ENCODE data around the gene FERMT3. TPM values are rescaled to one million over a fixed set of nuclear protein-coding genes. Genes with fewer than 3 reads are reported as not detected.
A peak's percentile ranks its signal among the peaks of the same experiment; 100 is the strongest.

Gene FERMT3
- polyA plus RNA-seq, 3 donors, result 289 to 421 (median 310) TPM

- Histone ChIP-seq H3K79me2 (ENCODE audit: insufficient read depth, low read length) (peaks cover 72% of the 10 kb centered on the region), H4K20me1 (ENCODE audit: insufficient read depth, low read length) (peaks cover 73% of the 10 kb centered on the region), H3K9me3 (replicated peaks in 1 of 2; ENCODE audit: control insufficient read depth in 1 of 2, insufficient read depth in 1 of 2, low read length in 2 of 2) (no peaks in the 10 kb centered on the region), H2AFZ (ENCODE audit: insufficient read depth, low read depth, low read length, poor library complexity, severe bottlenecking) (no peak overlapping the region), H3K4me1 (ENCODE audit: control insufficient read depth in 1 of 2, insufficient read depth in 2 of 2, low read length in 2 of 2) (peaks cover 39 to 48% of the 10 kb centered on the region in 2 donors), H3K4me2 (replicated peaks; ENCODE audit: extremely low read depth, low read length, poor library complexity, severe bottlenecking) (no peak overlapping the region), H3K9ac (ENCODE audit: insufficient read depth, low read length, poor library complexity, severe bottlenecking) (no peak overlapping the region), H3K4me3 (replicated peaks in 1 of 3; ENCODE audit: low read depth in 2 of 3, low read length in 3 of 3) (peak overlapping the region in 1 of 3 experiments; percentile 98), H3K36me3 (replicated peaks in 1 of 2; ENCODE audit: control insufficient read depth in 1 of 2, insufficient read depth in 2 of 2, low read length in 2 of 2) (peaks cover 53 to 57% of the 10 kb centered on the region in 2 donors), H3K27me3 (ENCODE audit: control insufficient read depth in 2 of 2, insufficient read depth in 2 of 2, low read length in 2 of 2) (no peaks in the 10 kb centered on the region), H3K27ac (ENCODE audit: low read depth in 1 of 2, low read length in 2 of 2) (peak overlapping the region; percentile 98 to 99)
- Mint-ChIP-seq H3K9me3 (peaks cover 0 to 1% (median 0%) of the 10 kb centered on the region in 7 donors), H3K36me3 (peaks cover 51 to 59% of the 10 kb centered on the region in 2 donors), H3K27ac (peak overlapping the region; percentile 13 to 99 (median 98)), H3K4me1 (peaks cover 43% of the 10 kb centered on the region), H3K4me3 (peak overlapping the region in 1 of 2 donors; percentile 98), H3K27me3 (ENCODE audit: low read depth in 3 of 3) (peaks cover 0 to 2% (median 0%) of the 10 kb centered on the region in 3 donors)
- intact Hi-C loops (cut with micrococcal nuclease), result loop anchor here (5.0 kb wide), 1 partner anchor 33 kb away; the partner anchor contains the start of gene FKBP2 (in 2 of the 2)
- no peak for DNase-seq
- WGBS (ENCODE audit: insufficient coverage), result 82% methylated on average over 5 of the region's 8 CpGs
- no peak for TF ChIP-seq CTCF (IDR thresholded peaks at IDR 0.05)
These were observed 3.0 kb downstream of the FERMT3 start for GRCh38 chr11:64209563-64209843.

GRCh38 chr11:64210301-64211020 is 3.9 kb downstream of the FERMT3 start:
- Histone ChIP-seq H3K27me3 (ENCODE audit: control insufficient read depth in 2 of 2, insufficient read depth in 2 of 2, low read length in 2 of 2) (no peaks in the 10 kb centered on the region), H4K20me1 (ENCODE audit: insufficient read depth, low read length) (peaks cover 83% of the 10 kb centered on the region), H3K4me1 (ENCODE audit: control insufficient read depth in 1 of 2, insufficient read depth in 2 of 2, low read length in 2 of 2) (peaks cover 29 to 38% of the 10 kb centered on the region in 2 donors), H3K27ac (ENCODE audit: low read depth in 1 of 2, low read length in 2 of 2) (peak overlapping the region in 1 of 2 donors; percentile 98), H3K9me3 (replicated peaks in 1 of 2; ENCODE audit: control insufficient read depth in 1 of 2, insufficient read depth in 1 of 2, low read length in 2 of 2) (no peaks in the 10 kb centered on the region), H3K36me3 (replicated peaks in 1 of 2; ENCODE audit: control insufficient read depth in 1 of 2, insufficient read depth in 2 of 2, low read length in 2 of 2) (peaks cover 62 to 66% of the 10 kb centered on the region in 2 donors), H3K9ac (ENCODE audit: insufficient read depth, low read length, poor library complexity, severe bottlenecking) (no peak overlapping the region), H3K4me2 (replicated peaks; ENCODE audit: extremely low read depth, low read length, poor library complexity, severe bottlenecking) (no peak overlapping the region), H2AFZ (ENCODE audit: insufficient read depth, low read depth, low read length, poor library complexity, severe bottlenecking) (no peak overlapping the region), H3K4me3 (replicated peaks in 1 of 3; ENCODE audit: low read depth in 2 of 3, low read length in 3 of 3) (no peak overlapping the region), H3K79me2 (ENCODE audit: insufficient read depth, low read length) (peaks cover 82% of the 10 kb centered on the region)
- peak in 1 of 3 donors; percentile 2 for DNase-seq
- Mint-ChIP-seq H3K4me1 (peaks cover 36% of the 10 kb centered on the region), H3K36me3 (peaks cover 58 to 66% of the 10 kb centered on the region in 2 donors), H3K4me3 (no peak overlapping the region), H3K27me3 (ENCODE audit: low read depth in 3 of 3) (peaks cover 0 to 2% (median 0%) of the 10 kb centered on the region in 3 donors), H3K9me3 (peaks cover 0 to 1% (median 0%) of the 10 kb centered on the region in 7 donors), H3K27ac (peak overlapping the region in 5 of 7 donors; percentile 40 to 99 (median 64))
- WGBS (ENCODE audit: insufficient coverage), result 96% methylated on average over 21 of the region's 24 CpGs
- TF ChIP-seq CTCF (IDR thresholded peaks at IDR 0.05), result no peak
- intact Hi-C loops (cut with micrococcal nuclease), result no loop called here

Data from CD14-positive monocyte (primary cell).